GM12864 (cell line): ENCODE results near the gene SARS1.
A peak's percentile ranks its signal among the peaks of the same experiment; 100 is the strongest.

ENCODE experiments used
- DNase-seq: peaks from one replicate; pipeline ENCODE4 v3.0.0-alpha.2; 2011; ENCODE audit warnings: low read depth
- H3K4me3 ChIP-seq: 2 replicates; pipeline ENCODE4 v1.5.1; 2011; ENCODE audit warnings: mild to moderate bottlenecking, low read depth, low read length, control low read depth
- TF ChIP-seq, protein P1 (sequence below): IDR thresholded peaks from 2 replicates; pipeline ENCODE4 v1.5.1; 2011; ENCODE audit warnings: low read depth, mild to moderate bottlenecking, moderate library complexity, low read length, control low read depth, inconsistent platforms; ENCODE audit errors: missing control alignments

The SARS1 gene

DNA sequence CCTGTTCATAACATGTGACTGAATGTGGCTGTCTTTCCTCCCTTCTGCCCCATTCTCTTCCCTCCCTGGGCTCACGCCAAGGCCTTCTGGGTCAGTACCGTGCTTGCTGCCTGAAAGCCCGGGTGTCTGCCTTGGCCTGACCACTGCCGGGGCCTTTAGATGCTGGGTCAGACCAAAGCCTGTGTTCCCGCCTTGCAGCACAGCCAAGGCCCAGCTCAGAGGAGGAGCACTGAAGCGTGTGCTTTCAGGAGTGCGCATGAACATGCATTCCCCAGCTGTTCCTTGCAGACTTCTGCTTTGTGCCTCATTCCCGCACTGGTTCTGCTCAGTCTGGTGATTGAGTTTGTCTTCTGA, 27.0 kb upstream of the SARS1 start:
- no peak for DNase-seq
- TF ChIP-seq, protein P1, sequence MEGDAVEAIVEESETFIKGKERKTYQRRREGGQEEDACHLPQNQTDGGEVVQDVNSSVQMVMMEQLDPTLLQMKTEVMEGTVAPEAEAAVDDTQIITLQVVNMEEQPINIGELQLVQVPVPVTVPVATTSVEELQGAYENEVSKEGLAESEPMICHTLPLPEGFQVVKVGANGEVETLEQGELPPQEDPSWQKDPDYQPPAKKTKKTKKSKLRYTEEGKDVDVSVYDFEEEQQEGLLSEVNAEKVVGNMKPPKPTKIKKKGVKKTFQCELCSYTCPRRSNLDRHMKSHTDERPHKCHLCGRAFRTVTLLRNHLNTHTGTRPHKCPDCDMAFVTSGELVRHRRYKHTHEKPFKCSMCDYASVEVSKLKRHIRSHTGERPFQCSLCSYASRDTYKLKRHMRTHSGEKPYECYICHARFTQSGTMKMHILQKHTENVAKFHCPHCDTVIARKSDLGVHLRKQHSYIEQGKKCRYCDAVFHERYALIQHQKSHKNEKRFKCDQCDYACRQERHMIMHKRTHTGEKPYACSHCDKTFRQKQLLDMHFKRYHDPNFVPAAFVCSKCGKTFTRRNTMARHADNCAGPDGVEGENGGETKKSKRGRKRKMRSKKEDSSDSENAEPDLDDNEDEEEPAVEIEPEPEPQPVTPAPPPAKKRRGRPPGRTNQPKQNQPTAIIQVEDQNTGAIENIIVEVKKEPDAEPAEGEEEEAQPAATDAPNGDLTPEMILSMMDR = no peak
- no peak overlapping the region for H3K4me3 ChIP-seq

DNA sequence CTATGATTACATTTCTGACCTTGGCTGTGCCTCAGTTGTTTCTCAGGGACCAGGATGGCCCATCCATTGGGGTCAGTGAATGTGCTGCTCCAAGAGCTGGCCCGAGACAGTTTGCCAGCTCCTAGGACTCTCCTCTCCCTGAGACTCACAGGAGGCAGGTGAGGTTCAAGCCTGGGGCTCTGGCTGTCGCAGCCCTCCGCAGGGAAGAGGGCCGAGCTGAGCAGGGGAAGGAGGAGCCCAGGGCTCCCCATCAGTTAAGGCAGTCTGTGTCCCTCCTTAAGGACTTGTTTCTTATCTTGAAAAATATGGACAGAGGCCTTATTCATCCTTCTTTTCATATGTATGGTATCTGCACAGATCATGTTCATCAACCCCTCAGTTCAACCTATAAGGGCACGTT, 26.6 kb upstream of the SARS1 start:
- TF ChIP-seq, protein P1 = no peak
- no peak for DNase-seq
- no peak overlapping the region for H3K4me3 ChIP-seq

DNA sequence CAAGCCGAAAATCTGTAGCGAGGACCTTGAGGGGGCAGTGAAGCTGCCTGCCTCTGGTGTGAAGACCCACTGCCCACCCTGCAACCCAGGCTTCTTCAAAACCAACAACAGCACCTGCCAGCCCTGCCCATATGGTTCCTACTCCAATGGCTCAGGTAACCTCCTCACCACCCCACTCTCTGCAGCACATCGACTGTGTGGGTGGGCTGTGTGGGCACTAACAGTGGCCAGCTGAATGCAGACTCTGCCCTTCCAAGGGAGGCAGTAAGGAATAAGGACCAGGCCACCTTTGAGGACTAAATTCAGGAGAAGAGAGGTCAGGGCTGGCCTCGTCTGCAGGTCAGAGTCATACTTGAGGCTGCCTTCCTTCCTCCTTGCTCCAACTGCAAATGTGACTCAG, 25.5 kb upstream of the SARS1 start:
- no peak overlapping the region for H3K4me3 ChIP-seq
- no peak for DNase-seq
- TF ChIP-seq, protein P1 = no peak

DNA sequence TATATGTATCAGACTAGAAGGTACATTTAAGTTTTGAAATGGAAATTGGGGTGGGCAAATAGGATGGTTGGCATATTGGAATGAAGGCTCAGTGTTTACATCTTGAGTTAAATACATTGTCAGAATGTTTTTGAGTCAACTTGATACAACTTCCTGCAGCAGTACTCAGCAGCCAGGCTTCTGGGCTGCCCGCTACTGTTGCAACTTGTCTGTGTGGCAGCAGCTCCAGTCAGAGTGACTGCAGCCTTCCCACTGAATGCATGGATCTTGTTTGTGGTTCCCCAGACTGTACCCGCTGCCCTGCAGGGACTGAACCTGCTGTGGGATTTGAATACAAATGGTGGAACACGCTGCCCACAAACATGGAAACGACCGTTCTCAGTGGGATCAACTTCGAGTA, 24.9 kb upstream of the SARS1 start:
- no peak for DNase-seq
- TF ChIP-seq, protein P1 = no peak
- H3K4me3 ChIP-seq = no peak overlapping the region

DNA sequence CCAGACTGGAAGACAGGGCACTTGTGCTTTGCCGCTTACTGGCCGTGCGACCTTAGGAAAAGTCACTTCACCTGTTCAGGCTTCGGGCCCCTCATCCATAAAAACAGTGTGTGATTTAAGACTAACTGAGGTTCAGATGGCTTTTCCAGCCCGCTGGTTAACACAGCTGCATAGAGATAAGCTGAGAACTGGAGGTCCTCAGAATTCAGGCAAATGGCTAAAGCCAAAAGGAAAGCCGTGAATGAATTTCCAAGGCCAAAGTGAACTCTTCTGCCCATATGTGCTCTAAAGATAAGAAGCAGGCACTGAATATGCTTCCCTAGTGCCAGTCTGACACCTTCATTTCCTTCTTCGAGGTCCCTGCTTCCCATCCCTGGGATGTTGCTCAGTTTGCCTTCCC, 23.5 kb upstream of the SARS1 start:
- no peak for DNase-seq
- no peak overlapping the region for H3K4me3 ChIP-seq
- TF ChIP-seq, protein P1 = no peak

DNA sequence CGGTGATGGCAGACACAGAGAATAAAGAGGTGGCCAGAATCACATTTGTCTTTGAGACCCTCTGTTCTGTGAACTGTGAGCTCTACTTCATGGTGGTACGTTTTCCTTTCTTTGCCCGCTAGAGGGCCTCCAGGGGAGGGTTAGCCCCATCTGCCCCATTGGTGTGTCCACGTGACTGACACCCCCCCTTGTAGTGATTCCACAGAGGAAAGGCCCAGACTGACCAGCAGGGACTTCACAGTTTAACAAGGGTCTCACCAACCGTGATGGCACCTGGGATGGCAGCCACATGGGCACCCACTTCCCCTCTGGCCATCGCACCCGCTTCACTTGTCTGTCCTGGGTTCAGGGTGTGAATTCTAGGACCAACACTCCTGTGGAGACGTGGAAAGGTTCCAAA, 22.3 kb upstream of the SARS1 start:
- no peak for DNase-seq
- TF ChIP-seq, protein P1 = peak; percentile 62

DNA sequence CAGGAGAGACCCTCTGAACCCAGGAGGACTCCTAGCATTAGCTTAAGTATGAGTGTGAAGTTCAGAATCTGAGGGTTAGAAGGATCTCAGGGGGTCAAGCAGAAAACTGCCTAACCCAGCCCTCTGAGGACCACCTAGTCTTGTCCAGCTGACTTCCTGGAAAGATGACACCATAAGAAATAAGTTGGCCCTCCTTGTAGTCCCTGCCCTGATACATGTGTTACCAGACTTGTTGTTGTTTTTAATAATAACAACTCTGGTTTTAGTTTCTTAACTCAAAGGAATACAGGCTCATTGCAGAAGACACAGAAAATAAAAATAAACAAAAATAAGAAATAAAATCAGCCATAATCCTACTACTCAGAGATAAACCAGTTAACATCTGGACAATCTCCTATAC, 21.8 kb upstream of the SARS1 start:
- TF ChIP-seq, protein P1 = no peak
- no peak overlapping the region for H3K4me3 ChIP-seq
- no peak for DNase-seq

More for the DNA sequence above, 22.3 kb upstream of the SARS1 start:
- H3K4me3 ChIP-seq = no peak overlapping the region
